GM23338 (cell line): ENCODE data around the gene GPR143. TPM values are rescaled to one million over a fixed set of nuclear protein-coding genes. Genes with fewer than 3 reads are reported as not detected.
A peak's percentile ranks its signal among the peaks of the same experiment; 100 is the strongest.

Experiments used
- ATAC-seq: fragments of 200-7000 bp; cut with Tn5 transposase; 3 replicates; pipeline ENCODE4 v1.9.1; 2020
- DNase-seq: peaks from one replicate; pipeline ENCODE4 v3.0.0-alpha.2; 2015; ENCODE audit warnings: low spot score
- H2AFZ ChIP-seq: fragments of 200-600 bp; sonication (generic); 2 replicates; pipeline ENCODE4 v1.8.0; 2016; ENCODE audit warnings: antibody characterized with exemption, mild to moderate bottlenecking, moderate library complexity
- H3F3A ChIP-seq: fragments of 200-600 bp; sonication (generic); replicated peaks from 2 replicates; pipeline ENCODE4 v1.8.0; 2017; ENCODE audit warnings: antibody characterized with exemption, mixed run types, low read depth
- H3K27ac ChIP-seq: fragments of 200-600 bp; sonication (generic); 2 replicates; pipeline ENCODE4 v1.6.1; 2016; ENCODE audit warnings: low read depth
- H3K27me3 ChIP-seq: fragments of 200-600 bp; sonication (generic); 2 replicates; pipeline ENCODE4 v1.8.0; 2016; ENCODE audit warnings: mild to moderate bottlenecking, mixed run types, moderate library complexity; ENCODE audit not compliant: insufficient read depth
- H3K36me3 ChIP-seq: fragments of 200-600 bp; sonication (generic); 2 replicates; pipeline ENCODE4 v1.8.0; 2016; ENCODE audit warnings: mild to moderate bottlenecking; ENCODE audit not compliant: insufficient read depth
- H3K4me1 ChIP-seq: fragments of 200-600 bp; sonication (generic); 2 replicates; pipeline ENCODE4 v1.8.0; 2016; ENCODE audit warnings: mild to moderate bottlenecking, moderate library complexity; ENCODE audit not compliant: insufficient read depth
- H3K4me2 ChIP-seq: fragments of 200-600 bp; sonication (generic); 2 replicates; pipeline ENCODE4 v1.7.1; 2017; ENCODE audit warnings: mixed run types
- H3K4me3 ChIP-seq: fragments of 200-600 bp; sonication (generic); 2 replicates; pipeline ENCODE4 v1.6.1; 2016; ENCODE audit warnings: mixed run types
- H3K79me2 ChIP-seq: fragments of 200-600 bp; sonication (generic); replicated peaks from 2 replicates; pipeline ENCODE4 v1.8.0; 2017; ENCODE audit warnings: mild to moderate bottlenecking; ENCODE audit not compliant: insufficient read depth
- H3K9me2 ChIP-seq: fragments of 200-600 bp; sonication (generic); 2 replicates; pipeline ENCODE4 v1.8.0; 2017; ENCODE audit not compliant: insufficient read depth
- H4K20me1 ChIP-seq: fragments of 200-600 bp; sonication (generic); replicated peaks from 2 replicates; pipeline ENCODE4 v1.8.0; 2017; ENCODE audit warnings: mild to moderate bottlenecking; ENCODE audit not compliant: insufficient read depth
- H3K27ac Mint-ChIP-seq: 2 replicates; pipeline ENCODE4 v1.8.0; 2020; ENCODE audit warnings: inconsistent platforms, mild to moderate bottlenecking, moderate library complexity, mixed read lengths
- H3K27me3 Mint-ChIP-seq: 3 replicates; pipeline ENCODE4 v1.8.0; 2022; ENCODE audit warnings: low read depth, mild to moderate bottlenecking, moderate library complexity, mixed read lengths, inconsistent platforms; ENCODE audit not compliant: insufficient read depth, poor library complexity
- H3K36me3 Mint-ChIP-seq: 3 replicates; pipeline ENCODE4 v1.8.0; 2021; ENCODE audit warnings: low read depth, mild to moderate bottlenecking, inconsistent platforms, moderate library complexity, mixed read lengths
- H3K4me1 Mint-ChIP-seq: 3 replicates; pipeline ENCODE4 v1.8.0; 2020; ENCODE audit warnings: mild to moderate bottlenecking, inconsistent platforms, mixed read lengths
- H3K4me3 Mint-ChIP-seq: 3 replicates; pipeline ENCODE4 v1.8.0; 2021; ENCODE audit warnings: moderate library complexity, mild to moderate bottlenecking, inconsistent platforms, mixed read lengths
- H3K9me3 Mint-ChIP-seq: 3 replicates; pipeline ENCODE4 v1.8.0; 2020; ENCODE audit warnings: moderate library complexity, mild to moderate bottlenecking, inconsistent platforms, mixed read lengths
- CREB1 ChIP-seq: fragments of 250-450 bp; sonication (Bioruptor Pico); IDR thresholded peaks from 2 replicates; pipeline ENCODE4 v1.5.0; 2020; ENCODE audit warnings: low read depth, mild to moderate bottlenecking, moderate library complexity
- ETS1 ChIP-seq: IDR thresholded peaks from 2 replicates; pipeline ENCODE4 v1.6.1; 2016; ENCODE audit warnings: antibody characterized with exemption
- EZH2 ChIP-seq: fragments of 200-600 bp; sonication (generic); IDR thresholded peaks from one replicate; pipeline ENCODE4 v1.8.0; 2017; ENCODE audit warnings: antibody characterized with exemption, mild to moderate bottlenecking, low read depth; ENCODE audit not compliant: unreplicated experiment
- EZH2phosphoT487 ChIP-seq: fragments of 200-600 bp; sonication (generic); IDR thresholded peaks from one replicate; pipeline ENCODE4 v1.8.1; 2018; ENCODE audit warnings: antibody characterized with exemption; ENCODE audit not compliant: unreplicated experiment
- JUNB ChIP-seq: IDR thresholded peaks from one replicate; pipeline ENCODE4 v1.6.1; 2016; ENCODE audit warnings: antibody characterized with exemption; ENCODE audit not compliant: unreplicated experiment
- NANOG ChIP-seq: IDR thresholded peaks from 2 replicates; pipeline ENCODE4 v1.6.1; 2016; ENCODE audit warnings: antibody characterized with exemption, borderline replicate concordance
- POLR2AphosphoS5 ChIP-seq: IDR thresholded peaks from 2 replicates; pipeline ENCODE4 v1.6.1; 2016; ENCODE audit warnings: antibody characterized with exemption, low read depth
- REST ChIP-seq: IDR thresholded peaks from one replicate; pipeline ENCODE4 v1.6.1; 2018; ENCODE audit warnings: antibody characterized with exemption; ENCODE audit not compliant: unreplicated experiment
- STAT1 ChIP-seq: IDR thresholded peaks from one replicate; pipeline ENCODE4 v1.6.1; 2016; ENCODE audit warnings: antibody characterized with exemption; ENCODE audit not compliant: unreplicated experiment
- ZNF114 ChIP-seq: fragments of 250-450 bp; sonication (Bioruptor Pico); IDR thresholded peaks from 2 replicates; pipeline ENCODE4 v1.5.0; 2020; ENCODE audit warnings: mild to moderate bottlenecking, moderate library complexity
- ZNF462 ChIP-seq: fragments of 250-450 bp; sonication (Bioruptor Pico); IDR thresholded peaks from 2 replicates; pipeline ENCODE4 v1.5.0; 2020; ENCODE audit warnings: mild to moderate bottlenecking, moderate library complexity
- polyA plus RNA-seq: library from polyadenylated mRNA; unstranded; fragments of >200 nt; fragmentation: Nextera tagmentation; extraction: Ambion mirVana; gene quantifications from 2 replicates; pipeline ENCODE4 v1.2.1, GENCODE V29; 2016
- total RNA-seq: library from RNA; depleted of rRNA; stranded (reverse); fragments of >200 nt; shearing (Covaris generic); gene quantifications from 2 replicates; pipeline ENCODE4 v1.2.3, GENCODE V29; 2014
- TF ChIP-seq, protein P1 (sequence below), 2 experiments: fragments of 200-600 bp in 1 of 2; sonication (generic) in 1 of 2; conservative IDR thresholded peaks; 2 replicates each; pipeline versions ENCODE4 v1.5.1 to v1.6.1; 2016 to 2017; ENCODE audit warnings: antibody characterized with exemption in 2 of 2, low read depth in 2 of 2, mild to moderate bottlenecking in 2 of 2, moderate library complexity in 1 of 2

The GPR143 gene
- total and polyA plus RNA-seq, 2 experiments from 2014 or later: 7.4 to 13.0 TPM

DNA sequence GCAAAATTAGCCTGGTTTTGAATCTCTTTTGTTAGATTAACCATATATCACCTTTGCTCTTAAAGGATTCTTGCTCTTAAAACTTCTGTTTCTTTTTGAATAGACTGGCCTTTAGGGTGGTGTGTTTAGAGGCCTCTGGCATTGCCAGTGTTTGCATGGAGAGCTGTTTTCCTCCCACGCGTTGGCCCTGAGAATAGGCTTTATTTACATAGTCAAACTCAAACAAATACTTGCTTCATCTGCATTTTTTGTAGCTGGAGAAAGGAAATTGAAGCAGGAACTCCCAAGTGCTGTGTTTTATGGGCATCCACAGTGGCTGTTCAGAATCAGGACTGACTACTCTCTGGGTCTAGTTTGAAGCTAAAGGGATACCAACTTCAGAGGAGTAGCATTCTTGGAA lies 23.3 kb upstream of the GPR143 start (continued):
- TF ChIP-seq REST: no peak
- no peak for TF ChIP-seq EZH2phosphoT487
- TF ChIP-seq, protein P1, sequence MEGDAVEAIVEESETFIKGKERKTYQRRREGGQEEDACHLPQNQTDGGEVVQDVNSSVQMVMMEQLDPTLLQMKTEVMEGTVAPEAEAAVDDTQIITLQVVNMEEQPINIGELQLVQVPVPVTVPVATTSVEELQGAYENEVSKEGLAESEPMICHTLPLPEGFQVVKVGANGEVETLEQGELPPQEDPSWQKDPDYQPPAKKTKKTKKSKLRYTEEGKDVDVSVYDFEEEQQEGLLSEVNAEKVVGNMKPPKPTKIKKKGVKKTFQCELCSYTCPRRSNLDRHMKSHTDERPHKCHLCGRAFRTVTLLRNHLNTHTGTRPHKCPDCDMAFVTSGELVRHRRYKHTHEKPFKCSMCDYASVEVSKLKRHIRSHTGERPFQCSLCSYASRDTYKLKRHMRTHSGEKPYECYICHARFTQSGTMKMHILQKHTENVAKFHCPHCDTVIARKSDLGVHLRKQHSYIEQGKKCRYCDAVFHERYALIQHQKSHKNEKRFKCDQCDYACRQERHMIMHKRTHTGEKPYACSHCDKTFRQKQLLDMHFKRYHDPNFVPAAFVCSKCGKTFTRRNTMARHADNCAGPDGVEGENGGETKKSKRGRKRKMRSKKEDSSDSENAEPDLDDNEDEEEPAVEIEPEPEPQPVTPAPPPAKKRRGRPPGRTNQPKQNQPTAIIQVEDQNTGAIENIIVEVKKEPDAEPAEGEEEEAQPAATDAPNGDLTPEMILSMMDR (conservative IDR thresholded peaks at IDR 0.05; ENCODE audit: low read depth in 2 of 2): no peak

DNA sequence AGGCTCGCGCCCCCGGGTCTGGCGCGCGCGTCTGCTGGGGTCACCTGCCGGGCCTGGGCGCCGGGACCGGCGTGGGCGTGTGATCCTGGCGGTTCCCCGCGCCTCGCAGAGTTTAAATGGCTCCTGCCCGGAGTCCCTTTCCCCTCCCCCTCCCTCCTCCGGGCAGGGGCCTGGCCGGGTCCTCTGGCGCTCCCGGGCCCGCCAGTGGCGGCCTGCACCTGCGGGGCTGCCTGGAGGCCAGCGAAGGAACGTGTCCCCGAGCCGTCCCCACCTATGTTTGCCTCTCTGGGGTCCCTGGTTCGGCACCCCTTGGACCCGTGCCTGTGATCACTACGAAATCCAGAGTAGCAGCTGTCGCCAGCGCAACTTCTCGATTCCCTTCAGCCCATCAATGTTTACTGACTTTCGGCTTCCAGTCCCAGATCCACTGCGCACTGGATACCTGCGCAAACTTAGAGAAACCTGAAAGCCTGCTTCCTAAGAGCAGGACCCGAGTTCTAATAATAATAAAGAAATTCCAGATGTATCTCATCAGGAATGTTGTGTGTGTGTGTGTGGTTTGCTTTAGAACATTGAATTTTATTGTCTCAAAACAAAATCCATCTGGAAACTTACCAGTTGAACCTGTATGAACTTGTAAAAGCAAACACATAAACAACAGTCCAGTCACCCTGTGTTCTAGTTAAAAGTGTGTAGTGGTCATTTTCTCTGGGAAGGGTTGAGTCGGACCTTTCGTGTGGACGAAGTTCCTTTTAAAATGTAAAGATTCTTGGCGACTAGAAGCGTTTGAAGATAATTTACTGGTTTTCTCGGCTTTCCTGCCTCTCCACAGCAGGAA lies 21.4 kb upstream of the GPR143 start:
- H3K4me1 ChIP-seq: peaks cover 38% of the 10 kb centered on the region
- peaks cover 33% of the 10 kb centered on the region for H3K4me1 Mint-ChIP-seq
- peak overlapping the region; percentile 72 for H3K4me3 ChIP-seq
- no peak overlapping the region for H3K27ac Mint-ChIP-seq
- H3K4me2 ChIP-seq: peak overlapping the region; percentile 90
- no peaks in the 10 kb centered on the region for H3K9me2 ChIP-seq
- H3K27me3 ChIP-seq: peaks cover 13% of the 10 kb centered on the region; the same call in 1 of the 2 replicates
- no peak overlapping the region for H2AFZ ChIP-seq
- H3K9me3 Mint-ChIP-seq: no peaks in the 10 kb centered on the region
- peak; percentile 14 for ATAC-seq
- no peaks in the 10 kb centered on the region; the same call in none of the 2 replicates for H4K20me1 ChIP-seq
- peak overlapping the region; percentile 86 for H3K4me3 Mint-ChIP-seq
- H3K79me2 ChIP-seq: peaks cover 54% of the 10 kb centered on the region
- H3K27ac ChIP-seq: no peak overlapping the region
- no peaks in the 10 kb centered on the region for H3K36me3 ChIP-seq
- H3K27me3 Mint-ChIP-seq: peaks cover 12% of the 10 kb centered on the region
- DNase-seq: peak; percentile 37
- H3K36me3 Mint-ChIP-seq: peaks cover 8% of the 10 kb centered on the region; the same call in 1 of the 3 replicates
- H3F3A ChIP-seq: no peaks in the 10 kb centered on the region
- TF ChIP-seq ETS1 (no peak), ZNF462 (CRISPR knock-in tag) (no peak), NANOG (no peak), POLR2AphosphoS5 (no peak), ZNF114 (CRISPR knock-in tag) (no peak), CREB1 (CRISPR knock-in tag) (no peak), STAT1 (no peak), JUNB (no peak), EZH2 (no peak), EZH2phosphoT487 (no peak)
